Right atrium auricular region (tissue), 2 donors: ENCODE measurements around the gene PROSER1. TPM values are rescaled to one million over a fixed set of nuclear protein-coding genes. Genes with fewer than 3 reads are reported as not detected.

Source experiments
- DNase-seq: peaks from one replicate; pipeline ENCODE4 v3.0.0-alpha.2; 2019; ENCODE audit warnings: low spot score
- H3K27ac ChIP-seq, 2 donors: fragments of 200-600 bp; sonication (generic); 1 replicate in 1 of 2; 2 replicates in 1 of 2; pipeline ENCODE4 v1.5.1; 2016 to 2019
- H3K27me3 ChIP-seq, 2 donors: fragments of 200-600 bp; sonication (generic); one replicate each; pipeline versions ENCODE4 v1.5.1 to v1.6.0; 2017 to 2019
- H3K36me3 ChIP-seq: fragments of 200-600 bp; sonication (generic); one replicate; pipeline ENCODE4 v1.5.1; 2016
- H3K4me1 ChIP-seq, 2 donors: fragments of 200-600 bp; sonication (generic); one replicate each; pipeline versions ENCODE4 v1.5.1 to v1.6.0; 2017 to 2019
- H3K4me3 ChIP-seq, 2 donors: fragments of 200-600 bp; sonication (generic); 1 replicate in 1 of 2; 2 replicates in 1 of 2; pipeline ENCODE4 v1.5.1; 2017 to 2019; ENCODE audit warnings: mild to moderate bottlenecking in 1 of 2, moderate library complexity in 1 of 2
- H3K9me3 ChIP-seq, 2 donors: fragments of 200-600 bp; sonication (generic); one replicate each; pipeline ENCODE4 v1.5.1; 2019
- total RNA-seq, 2 donors: library from RNA; depleted of rRNA; stranded (reverse); fragments of >200 nt; gene quantifications; one replicate each; pipeline ENCODE4 v1.1.0, GENCODE V29; 2016
- TF ChIP-seq, protein P1 (sequence below), 2 donors: fragments of 200-600 bp; sonication (generic); IDR thresholded peaks; one replicate each; pipeline ENCODE4 v1.5.1; 2019; ENCODE audit warnings: antibody characterized with exemption in 2 of 2

Gene PROSER1
- total RNA-seq, 2 donors from 2014 or later, result 7.8 to 8.9 TPM

DNA sequence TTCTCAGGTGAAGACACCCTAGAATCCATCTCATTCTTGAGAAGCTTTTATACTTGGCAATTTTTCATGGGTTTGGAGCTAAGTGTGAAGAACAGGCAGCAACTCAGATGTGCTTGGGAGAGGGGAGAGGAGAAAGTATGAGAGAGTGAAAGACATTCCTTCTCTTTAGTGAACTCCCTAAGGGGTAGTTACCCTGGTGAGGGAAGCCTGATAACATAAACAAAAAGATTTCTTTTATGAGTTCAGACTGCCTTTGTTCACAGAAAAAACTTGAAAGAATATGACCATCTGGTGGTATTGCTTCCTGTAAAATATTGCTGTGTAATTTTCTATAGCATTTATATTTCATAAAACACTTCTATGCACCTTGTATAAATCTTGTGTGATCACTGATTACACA, 47.2 kb downstream of the PROSER1 start, which contains the start of gene STOML3:
Gene STOML3 (minus strand): TSS at position 139 of the 400 bp plus-strand sequence. CDS start 110 bp downstream, at position 29.
- Histone ChIP-seq H3K4me3 (no peak within 1 kb of the TSS), H3K27me3 (no peaks in the 10 kb centered on the region), H3K4me1 (no peaks in the 10 kb centered on the region), H3K27ac (no peak within 1 kb of the TSS), H3K9me3 (no peaks in the 10 kb centered on the region), H3K36me3 (no peaks in the 10 kb centered on the region)
- TF ChIP-seq, protein P1, sequence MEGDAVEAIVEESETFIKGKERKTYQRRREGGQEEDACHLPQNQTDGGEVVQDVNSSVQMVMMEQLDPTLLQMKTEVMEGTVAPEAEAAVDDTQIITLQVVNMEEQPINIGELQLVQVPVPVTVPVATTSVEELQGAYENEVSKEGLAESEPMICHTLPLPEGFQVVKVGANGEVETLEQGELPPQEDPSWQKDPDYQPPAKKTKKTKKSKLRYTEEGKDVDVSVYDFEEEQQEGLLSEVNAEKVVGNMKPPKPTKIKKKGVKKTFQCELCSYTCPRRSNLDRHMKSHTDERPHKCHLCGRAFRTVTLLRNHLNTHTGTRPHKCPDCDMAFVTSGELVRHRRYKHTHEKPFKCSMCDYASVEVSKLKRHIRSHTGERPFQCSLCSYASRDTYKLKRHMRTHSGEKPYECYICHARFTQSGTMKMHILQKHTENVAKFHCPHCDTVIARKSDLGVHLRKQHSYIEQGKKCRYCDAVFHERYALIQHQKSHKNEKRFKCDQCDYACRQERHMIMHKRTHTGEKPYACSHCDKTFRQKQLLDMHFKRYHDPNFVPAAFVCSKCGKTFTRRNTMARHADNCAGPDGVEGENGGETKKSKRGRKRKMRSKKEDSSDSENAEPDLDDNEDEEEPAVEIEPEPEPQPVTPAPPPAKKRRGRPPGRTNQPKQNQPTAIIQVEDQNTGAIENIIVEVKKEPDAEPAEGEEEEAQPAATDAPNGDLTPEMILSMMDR (IDR thresholded peaks at IDR 0.05), result no peak
- DNase-seq, result no peak

DNA sequence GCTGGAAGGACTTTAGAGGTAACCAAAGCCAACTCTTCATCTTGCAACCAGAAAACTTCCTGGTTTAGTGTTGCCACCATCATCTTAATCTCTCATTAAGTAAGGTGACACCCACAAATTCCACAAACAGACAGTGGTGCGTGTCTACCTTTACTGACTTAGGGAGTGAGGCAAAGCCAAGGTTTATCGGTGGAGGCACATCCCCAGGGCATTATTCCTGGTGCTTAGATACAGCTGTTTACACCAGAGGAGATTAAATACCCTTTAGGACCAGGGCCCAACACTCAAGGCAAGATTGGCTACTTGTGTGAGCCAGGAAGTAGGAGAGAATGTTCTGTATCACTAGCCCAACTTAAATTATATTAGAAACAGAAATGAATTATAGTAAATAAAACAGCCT, 56.8 kb downstream of the PROSER1 start:
- H3K9me3 ChIP-seq, result peaks cover 0 to 17% of the 10 kb centered on the region in 2 donors
- no peaks in the 10 kb centered on the region for H3K36me3 ChIP-seq
- TF ChIP-seq, protein P1 (IDR thresholded peaks at IDR 0.05), result no peak
- no peak overlapping the region for H3K4me3 ChIP-seq
- DNase-seq, result no peak
- no peaks in the 10 kb centered on the region for H3K27me3 ChIP-seq
- no peaks in the 10 kb centered on the region for H3K4me1 ChIP-seq
- H3K27ac ChIP-seq, result no peak overlapping the region

DNA sequence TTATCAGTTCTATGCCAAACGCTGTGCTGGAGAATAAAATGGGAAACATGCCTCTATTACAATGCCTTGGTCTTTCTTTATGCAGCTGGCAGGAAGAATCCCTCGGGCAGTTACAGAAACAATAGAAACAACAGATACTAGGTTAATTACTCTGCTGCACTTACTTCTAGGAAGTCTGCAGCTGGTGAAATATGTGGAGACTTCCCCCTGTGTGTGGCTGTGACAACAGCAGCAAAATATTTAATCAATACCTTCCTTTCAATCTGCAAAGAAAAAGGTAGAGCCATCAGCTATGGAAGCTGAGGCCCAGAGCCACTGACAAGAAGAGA, 57.2 kb downstream of the PROSER1 start:
- no peak for DNase-seq
- Histone ChIP-seq H3K4me1 (no peaks in the 10 kb centered on the region), H3K27ac (no peak overlapping the region), H3K9me3 (peaks cover 0 to 17% of the 10 kb centered on the region in 2 donors), H3K4me3 (no peak overlapping the region), H3K27me3 (no peaks in the 10 kb centered on the region), H3K36me3 (no peaks in the 10 kb centered on the region)
- TF ChIP-seq, protein P1 (IDR thresholded peaks at IDR 0.05), result no peak

DNA sequence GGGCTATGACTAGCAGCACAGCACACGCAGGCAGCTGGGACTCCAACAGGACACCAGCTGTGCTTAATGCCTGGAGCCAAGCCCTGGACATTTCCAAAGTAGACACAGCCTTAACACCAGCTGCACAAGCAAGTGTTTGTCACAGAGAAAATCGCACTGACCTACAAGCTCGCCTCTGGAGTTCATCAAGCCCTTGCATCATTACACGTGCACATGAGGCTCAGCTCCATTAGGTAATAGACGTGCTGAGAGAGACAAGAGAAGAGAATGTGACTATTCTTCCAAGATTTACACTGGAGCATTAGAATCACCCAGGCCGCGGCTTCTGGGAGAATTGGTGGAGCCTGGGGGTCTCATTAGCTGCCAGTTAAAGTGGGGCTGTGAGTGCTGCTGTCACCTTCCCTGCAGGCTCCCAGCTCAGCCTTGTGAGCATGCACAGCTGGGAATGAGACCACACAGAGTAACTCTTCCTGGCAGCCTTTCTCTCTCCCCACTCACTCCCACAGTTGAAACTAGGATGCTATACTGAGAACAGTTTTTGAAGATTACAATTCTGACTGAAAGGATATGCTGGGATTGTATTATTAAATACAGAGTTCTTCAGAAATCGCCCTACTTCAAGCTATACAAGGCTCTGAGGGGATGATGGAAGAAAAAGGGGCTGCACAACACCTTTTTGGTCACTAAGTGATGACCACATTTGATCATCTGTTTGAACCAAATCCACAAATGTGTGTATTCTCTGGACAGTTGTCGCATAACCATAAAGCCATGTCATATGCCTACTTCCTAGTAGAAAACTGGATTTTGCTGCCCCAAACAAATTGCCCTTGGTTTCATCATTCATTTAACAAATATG, 57.8 kb downstream of the PROSER1 start:
- Histone ChIP-seq H3K27me3 (no peaks in the 10 kb centered on the region), H3K36me3 (no peaks in the 10 kb centered on the region), H3K4me1 (no peaks in the 10 kb centered on the region), H3K9me3 (peaks cover 0 to 17% of the 10 kb centered on the region in 2 donors), H3K4me3 (no peak overlapping the region), H3K27ac (no peak overlapping the region)
- no peak for DNase-seq
- TF ChIP-seq, protein P1 (IDR thresholded peaks at IDR 0.05), result no peak

DNA sequence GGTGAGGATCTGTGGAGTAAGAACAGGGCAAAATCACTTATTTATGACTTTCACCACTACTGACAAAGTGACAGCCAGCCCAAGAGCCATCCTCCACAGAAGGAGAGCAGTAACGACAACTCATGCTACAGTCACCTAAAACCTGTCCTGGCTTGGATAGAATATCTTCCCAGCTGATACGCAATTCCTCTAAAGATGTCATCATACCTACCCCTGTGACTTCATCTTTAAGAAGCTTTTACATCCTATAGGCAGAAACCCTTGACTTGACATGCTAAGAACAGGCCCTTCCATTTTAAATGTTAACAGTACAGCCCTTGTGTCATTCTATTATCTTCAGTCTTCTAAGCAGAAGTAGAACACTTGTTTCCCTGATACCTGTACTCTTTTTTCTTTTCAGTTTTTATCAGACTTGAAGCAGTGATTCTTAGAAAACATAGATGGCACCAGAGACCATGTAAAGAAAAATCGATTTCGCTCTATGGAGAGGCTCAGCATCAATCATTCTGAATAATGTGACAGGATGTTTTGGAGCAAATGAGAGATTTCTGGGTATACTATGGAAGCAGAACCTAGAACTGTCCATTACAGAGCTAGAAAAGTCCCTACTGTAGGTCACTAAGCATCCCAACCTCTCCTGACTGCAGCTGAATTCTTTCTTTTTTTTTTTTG, 67.4 kb downstream of the PROSER1 start:
- no peaks in the 10 kb centered on the region for H3K9me3 ChIP-seq
- no peaks in the 10 kb centered on the region for H3K4me1 ChIP-seq
- H3K27me3 ChIP-seq, result no peaks in the 10 kb centered on the region
- DNase-seq, result no peak
- H3K36me3 ChIP-seq, result no peaks in the 10 kb centered on the region
- H3K27ac ChIP-seq, result no peak overlapping the region
- TF ChIP-seq, protein P1 (IDR thresholded peaks at IDR 0.05), result peak in 1 of 2 donors; percentile 10
- no peak overlapping the region for H3K4me3 ChIP-seq
